Endodermal cell (in vitro differentiated cells): ENCODE data around the gene HIRA. TPM values are rescaled to one million over a fixed set of nuclear protein-coding genes. Genes with fewer than 3 reads are reported as not detected.

Experiments
- DNase-seq: peaks from one replicate; pipeline ENCODE4 v3.0.0-alpha.2; 2017
- H3K27ac ChIP-seq: 2 replicates; pipeline ENCODE4 v1.5.1; 2013; ENCODE audit warnings: mild to moderate bottlenecking, low read depth, low read length, moderate library complexity
- H3K27me3 ChIP-seq: 2 replicates; pipeline ENCODE4 v1.6.1; 2013; ENCODE audit warnings: mild to moderate bottlenecking, low read length, moderate library complexity; ENCODE audit not compliant: insufficient read depth, control insufficient read depth, poor library complexity, severe bottlenecking
- H3K36me3 ChIP-seq: 2 replicates; pipeline ENCODE4 v1.7.0; 2013; ENCODE audit warnings: mild to moderate bottlenecking, low read length, moderate library complexity; ENCODE audit not compliant: control insufficient read depth, insufficient read depth
- H3K4me1 ChIP-seq: one replicate; pipeline ENCODE4 v1.7.0; 2013; ENCODE audit warnings: low read length; ENCODE audit not compliant: control insufficient read depth, insufficient read depth
- H3K4me3 ChIP-seq: 2 replicates; pipeline ENCODE4 v1.5.1; 2013; ENCODE audit warnings: mild to moderate bottlenecking, low read length, moderate library complexity
- H3K9ac ChIP-seq: 2 replicates; pipeline ENCODE4 v1.6.1; 2013; ENCODE audit warnings: mild to moderate bottlenecking, low read length, moderate library complexity; ENCODE audit not compliant: poor library complexity, severe bottlenecking; ENCODE audit errors: extremely low read depth
- H3K9me3 ChIP-seq: 2 replicates; pipeline ENCODE4 v1.6.1; 2013; ENCODE audit warnings: mild to moderate bottlenecking, low read length, moderate library complexity; ENCODE audit not compliant: control insufficient read depth
- H3K27ac Mint-ChIP-seq: 2 replicates; pipeline ENCODE4 v1.8.0; 2020; ENCODE audit warnings: mixed read lengths
- H3K27me3 Mint-ChIP-seq: 2 replicates; pipeline ENCODE4 v1.8.0; 2021; ENCODE audit warnings: mild to moderate bottlenecking, mixed read lengths; ENCODE audit not compliant: insufficient read depth
- H3K36me3 Mint-ChIP-seq: 2 replicates; pipeline ENCODE4 v1.8.0; 2020; ENCODE audit warnings: low read depth, mixed read lengths
- H3K4me1 Mint-ChIP-seq: 2 replicates; pipeline ENCODE4 v1.8.0; 2020; ENCODE audit warnings: mixed read lengths
- H3K4me3 Mint-ChIP-seq: 2 replicates; pipeline ENCODE4 v1.8.0; 2020; ENCODE audit warnings: mild to moderate bottlenecking, moderate library complexity, mixed read lengths
- H3K9me3 Mint-ChIP-seq: 2 replicates; pipeline ENCODE4 v1.8.0; 2020; ENCODE audit warnings: mild to moderate bottlenecking, mixed read lengths
- CTCF ChIP-seq: fragments of 200-600 bp; sonication (generic); conservative IDR thresholded peaks from 2 replicates; pipeline ENCODE4 v1.5.0; 2021; ENCODE audit warnings: antibody characterized with exemption, mild to moderate bottlenecking
- WGBS, 2 experiments: methylation state at CpG; one replicate each; pipeline versions ENCODE4 v1.1.5 to v1.1.7; 2013; ENCODE audit warnings: missing lambda C conversion rate in 2 of 2, mixed read lengths in 1 of 2; ENCODE audit not compliant: insufficient coverage in 1 of 2, insufficient read length in 1 of 2; 5-methylcytosine and 5-hydroxymethylcytosine counted together
- total RNA-seq, 2 donors: library from RNA; stranded (reverse); fragmentation: NEBNext Ultra II Directional in 1 of 2; extraction: Animal tissue kit (Norgen Biotek cat#: 25700) in 1 of 2; gene quantifications; 2 replicates in 1 of 2; 3 replicates in 1 of 2; pipeline ENCODE4 v1.2.1, GENCODE V29; 2021

The HIRA gene
- total RNA-seq, 2 donors from 2014 or later: 44.8 to 46.6 TPM

DNA sequence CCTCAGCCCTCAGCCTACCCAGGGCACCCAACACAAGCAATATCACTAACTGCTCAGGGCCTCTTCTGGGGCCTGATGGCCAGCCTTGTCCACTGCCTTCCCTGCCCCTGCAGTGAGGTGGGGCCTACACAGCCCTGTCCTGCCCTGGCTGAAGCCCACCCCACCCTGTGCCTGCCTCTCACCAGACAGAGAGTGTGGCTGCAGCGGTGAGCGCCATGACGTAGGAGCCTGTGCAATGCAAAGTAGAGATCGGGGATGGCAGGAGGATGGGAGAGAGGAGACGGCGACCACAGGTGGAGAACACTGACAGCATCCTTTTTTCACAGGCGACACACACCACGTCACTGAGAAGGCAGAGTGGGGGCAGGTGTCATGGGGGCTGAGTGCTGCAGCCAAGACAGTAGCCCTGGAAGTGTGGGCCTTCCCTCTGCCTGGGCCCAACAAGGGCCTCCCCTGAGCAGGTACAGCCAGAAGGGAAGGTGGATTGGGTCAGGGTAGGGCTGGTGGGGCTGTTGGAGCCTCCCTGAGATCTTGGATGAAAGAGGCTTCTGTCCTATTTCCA is 74.7 kb downstream of the HIRA start:
- no peaks in the 10 kb centered on the region for H3K4me1 Mint-ChIP-seq
- peaks cover 54% of the 10 kb centered on the region for H3K36me3 Mint-ChIP-seq

GRCh38 chr22:19355413-19356157 is 75.9 kb downstream of the HIRA start:
- no peaks in the 10 kb centered on the region for H3K27me3 Mint-ChIP-seq
- peaks cover 54% of the 10 kb centered on the region for H3K36me3 Mint-ChIP-seq
- H3K4me3 Mint-ChIP-seq: no peak overlapping the region
- no peak overlapping the region for H3K27ac Mint-ChIP-seq
- H3K9me3 Mint-ChIP-seq: no peaks in the 10 kb centered on the region
- Histone ChIP-seq H3K36me3 (peaks cover 82% of the 10 kb centered on the region), H3K9ac (no peak overlapping the region), H3K27ac (no peak overlapping the region), H3K4me3 (no peak overlapping the region), H3K9me3 (no peaks in the 10 kb centered on the region), H3K27me3 (no peaks in the 10 kb centered on the region), H3K4me1 (no peaks in the 10 kb centered on the region)
- 93 to 100% methylated on average over 7 of the region's 7 CpGs for WGBS, 2 experiments
- TF ChIP-seq CTCF: no peak
- DNase-seq: no peak
- no peaks in the 10 kb centered on the region for H3K4me1 Mint-ChIP-seq

More for the DNA sequence above, 74.7 kb downstream of the HIRA start:
- Histone ChIP-seq H3K27ac (no peak overlapping the region), H3K9me3 (no peaks in the 10 kb centered on the region), H3K4me3 (no peak overlapping the region), H3K4me1 (no peaks in the 10 kb centered on the region), H3K9ac (no peak overlapping the region), H3K36me3 (peaks cover 83% of the 10 kb centered on the region), H3K27me3 (no peaks in the 10 kb centered on the region)
- DNase-seq: no peak
- no peak for TF ChIP-seq CTCF
- H3K4me3 Mint-ChIP-seq: no peak overlapping the region
- no peaks in the 10 kb centered on the region for H3K27me3 Mint-ChIP-seq
- no peaks in the 10 kb centered on the region for H3K9me3 Mint-ChIP-seq
- no peak overlapping the region for H3K27ac Mint-ChIP-seq
- WGBS, 2 experiments: 92 to 96% methylated on average over 5 to 8 of the region's 8 CpGs

DNA sequence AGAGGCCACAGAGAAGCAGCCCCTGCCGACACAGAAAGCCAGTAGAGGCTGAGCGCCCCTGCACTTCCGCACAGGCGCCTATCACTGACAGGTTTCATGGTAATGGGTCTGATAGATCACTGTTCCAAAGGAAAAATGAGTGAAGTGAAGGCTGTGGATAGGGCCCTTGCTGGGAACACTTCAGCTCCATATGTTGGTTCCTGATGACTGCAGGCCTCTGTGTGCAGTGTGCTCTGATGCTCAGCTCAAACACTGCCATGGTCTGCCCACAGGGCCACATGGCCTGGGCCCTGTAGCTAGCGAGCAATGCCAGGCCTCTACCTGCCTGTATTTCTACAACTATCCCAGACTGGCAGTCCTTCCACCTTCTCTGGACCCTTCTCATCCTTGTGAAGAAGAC is 77.3 kb downstream of the HIRA start:
- no peak for DNase-seq
- no peak overlapping the region for H3K4me3 ChIP-seq
- peaks cover 82% of the 10 kb centered on the region for H3K36me3 ChIP-seq
- Mint-ChIP-seq H3K36me3 (peaks cover 57% of the 10 kb centered on the region), H3K27ac (no peak overlapping the region), H3K4me1 (no peaks in the 10 kb centered on the region), H3K27me3 (no peaks in the 10 kb centered on the region), H3K9me3 (no peaks in the 10 kb centered on the region), H3K4me3 (no peak overlapping the region)
- no peaks in the 10 kb centered on the region for H3K9me3 ChIP-seq
- no peaks in the 10 kb centered on the region for H3K27me3 ChIP-seq
- no peak for TF ChIP-seq CTCF
- no peaks in the 10 kb centered on the region for H3K4me1 ChIP-seq
- 92 to 100% methylated on average over 4 to 5 of the region's 5 CpGs for WGBS, 2 experiments
- H3K9ac ChIP-seq: no peak overlapping the region
- no peak overlapping the region for H3K27ac ChIP-seq
